ENCODE measurements around the gene MYH4.

The MYH4 gene

GRCh38 chr17:10421900-10422542, 47.3 kb downstream of the MYH4 start, which contains the start of gene MYH8:
Gene MYH8, minus strand, starts transcription at chr17:10421950. Its CDS starts 1,723 bp downstream, at chr17:10420227.
- no peak for DNase-seq (ENCODE audit: low read depth in 2 of 2)

- DNase-seq (ENCODE audit: low read depth in 2 of 2) = no peak
Observed at GRCh38 chr17:10421211-10421610, 48.1 kb downstream of the MYH4 start.

- DNase-seq (ENCODE audit: low read depth in 2 of 2) = no peak
Observed at GRCh38 chr17:10420811-10421210, 48.5 kb downstream of the MYH4 start.

- DNase-seq (ENCODE audit: low read depth in 2 of 2) = no peak
Observed at GRCh38 chr17:10417431-10417830, 51.9 kb downstream of the MYH4 start.

- DNase-seq (ENCODE audit: low read depth in 2 of 2) = no peak
Observed at GRCh38 chr17:10415161-10415560, 54.2 kb downstream of the MYH4 start.

GRCh38 chr17:10403589-10403988, 65.8 kb downstream of the MYH4 start:
- DNase-seq (ENCODE audit: low read depth in 2 of 2) = no peak

- no peak for DNase-seq (ENCODE audit: low read depth in 2 of 2)
Observed at GRCh38 chr17:10398352-10398751, 71.0 kb downstream of the MYH4 start.

- DNase-seq (ENCODE audit: low read depth in 2 of 2) = no peak
Observed at GRCh38 chr17:10396524-10397163, 72.7 kb downstream of the MYH4 start.

GRCh38 chr17:10394201-10394887, 75.0 kb downstream of the MYH4 start:
- DNase-seq (ENCODE audit: low read depth in 2 of 2) = no peak

Data from fibroblast of skin of left quadriceps (primary cell).